ENCODE measurements around the gene GKN2. TPM values are rescaled to one million over a fixed set of nuclear protein-coding genes. Genes with fewer than 3 reads are reported as not detected.

Gene GKN2, protein sequence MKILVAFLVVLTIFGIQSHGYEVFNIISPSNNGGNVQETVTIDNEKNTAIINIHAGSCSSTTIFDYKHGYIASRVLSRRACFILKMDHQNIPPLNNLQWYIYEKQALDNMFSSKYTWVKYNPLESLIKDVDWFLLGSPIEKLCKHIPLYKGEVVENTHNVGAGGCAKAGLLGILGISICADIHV
- total RNA-seq, result 1 to 10 TPM in 1 of 2 donors, not detected in 1; 9.1 TPM
- not detected for polyA plus RNA-seq

- 97% methylated on average over 4 of the region's 4 CpGs for WGBS
- Histone ChIP-seq H3K4me1 (ENCODE audit: control insufficient read depth in 4 of 4, insufficient read depth in 4 of 4, low read length in 3 of 4) (no peaks in the 10 kb centered on the region), H3K9ac (ENCODE audit: low read depth in 1 of 2, low read length in 2 of 2) (no peak within 1 kb of the TSS), H3K4me3 (ENCODE audit: low read depth in 1 of 3, low read length in 3 of 3) (no peak within 1 kb of the TSS), H3K27me3 (ENCODE audit: control insufficient read depth in 4 of 4, insufficient read depth in 4 of 4, low read length in 3 of 4) (peaks cover 0 to 6% (median 0%) of the 10 kb centered on the region in 4 donors), H3K9me3 (ENCODE audit: control insufficient read depth in 4 of 4, low read length in 3 of 4) (no peaks in the 10 kb centered on the region), H3K36me3 (ENCODE audit: control insufficient read depth in 4 of 4, insufficient read depth in 3 of 4, low read depth in 1 of 4, low read length in 3 of 4) (no peaks in the 10 kb centered on the region), H3K27ac (ENCODE audit: low read depth in 1 of 2, low read length in 2 of 2) (no peak within 1 kb of the TSS)
- no peak for DNase-seq (ENCODE audit: low spot score)
- no peak for TF ChIP-seq HNF4A (conservative IDR thresholded peaks at IDR 0.05)
- no peak for TF ChIP-seq HNF4G (IDR thresholded peaks at IDR 0.05)
These were observed at the start of gene GKN2 for GRCh38 chr2:68952887-68953521. Gene GKN2, minus strand, starts transcription at chr2:68952893. Its CDS starts 32 bp downstream, at chr2:68952861.

DNA sequence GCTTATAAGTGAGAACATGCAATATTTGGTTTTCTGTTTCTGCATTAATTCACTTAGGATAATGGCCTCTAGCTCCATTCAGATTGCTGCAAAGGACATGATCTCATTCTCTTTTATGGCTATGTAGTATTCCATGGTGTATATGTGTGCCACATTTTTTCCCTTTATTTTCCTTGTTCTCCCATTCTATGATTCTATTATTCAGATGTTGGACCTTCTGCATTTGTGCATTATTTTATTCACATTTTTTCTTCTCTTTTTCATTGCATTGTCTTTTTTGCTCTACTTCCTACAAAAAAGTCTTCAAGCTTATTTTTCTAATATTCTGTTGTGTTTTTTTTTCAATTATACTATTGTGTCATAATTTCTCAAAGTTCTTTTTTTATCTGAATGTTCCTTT lies 49.2 kb upstream of the GKN2 start:
- H3K27me3 ChIP-seq (ENCODE audit: control insufficient read depth in 4 of 4, insufficient read depth in 4 of 4, low read length in 3 of 4), result no peaks in the 10 kb centered on the region

More for the DNA sequence above, 49.2 kb upstream of the GKN2 start:
- Histone ChIP-seq H3K4me1 (ENCODE audit: control insufficient read depth in 4 of 4, insufficient read depth in 4 of 4, low read length in 3 of 4) (no peaks in the 10 kb centered on the region), H3K27ac (ENCODE audit: low read depth in 1 of 2, low read length in 2 of 2) (no peak overlapping the region), H3K36me3 (ENCODE audit: control insufficient read depth in 4 of 4, insufficient read depth in 3 of 4, low read depth in 1 of 4, low read length in 3 of 4) (no peaks in the 10 kb centered on the region), H3K4me3 (ENCODE audit: low read depth in 1 of 3, low read length in 3 of 3) (no peak overlapping the region), H3K9me3 (ENCODE audit: control insufficient read depth in 4 of 4, low read length in 3 of 4) (peaks cover 2 to 6% (median 4%) of the 10 kb centered on the region in 4 donors), H3K9ac (ENCODE audit: low read depth in 1 of 2, low read length in 2 of 2) (no peak overlapping the region)
- TF ChIP-seq GABPA (IDR thresholded peaks at IDR 0.05 in 1 of 2, conservative IDR thresholded peaks at IDR 0.05 in 1 of 2) (no peak), FOXA2 (IDR thresholded peaks at IDR 0.05) (no peak), REST (IDR thresholded peaks at IDR 0.05) (no peak), HNF4A (conservative IDR thresholded peaks at IDR 0.05) (no peak), NR2F2 (IDR thresholded peaks at IDR 0.05) (no peak), RAD21 (IDR thresholded peaks at IDR 0.05) (no peak), ZBTB33 (IDR thresholded peaks at IDR 0.05) (no peak), TAF1 (conservative IDR thresholded peaks at IDR 0.05) (no peak), JUND (IDR thresholded peaks at IDR 0.05) (no peak), EGR1 (IDR thresholded peaks at IDR 0.05; ENCODE audit: low read depth in 2 of 2) (no peak)
- TF ChIP-seq, protein P1, sequence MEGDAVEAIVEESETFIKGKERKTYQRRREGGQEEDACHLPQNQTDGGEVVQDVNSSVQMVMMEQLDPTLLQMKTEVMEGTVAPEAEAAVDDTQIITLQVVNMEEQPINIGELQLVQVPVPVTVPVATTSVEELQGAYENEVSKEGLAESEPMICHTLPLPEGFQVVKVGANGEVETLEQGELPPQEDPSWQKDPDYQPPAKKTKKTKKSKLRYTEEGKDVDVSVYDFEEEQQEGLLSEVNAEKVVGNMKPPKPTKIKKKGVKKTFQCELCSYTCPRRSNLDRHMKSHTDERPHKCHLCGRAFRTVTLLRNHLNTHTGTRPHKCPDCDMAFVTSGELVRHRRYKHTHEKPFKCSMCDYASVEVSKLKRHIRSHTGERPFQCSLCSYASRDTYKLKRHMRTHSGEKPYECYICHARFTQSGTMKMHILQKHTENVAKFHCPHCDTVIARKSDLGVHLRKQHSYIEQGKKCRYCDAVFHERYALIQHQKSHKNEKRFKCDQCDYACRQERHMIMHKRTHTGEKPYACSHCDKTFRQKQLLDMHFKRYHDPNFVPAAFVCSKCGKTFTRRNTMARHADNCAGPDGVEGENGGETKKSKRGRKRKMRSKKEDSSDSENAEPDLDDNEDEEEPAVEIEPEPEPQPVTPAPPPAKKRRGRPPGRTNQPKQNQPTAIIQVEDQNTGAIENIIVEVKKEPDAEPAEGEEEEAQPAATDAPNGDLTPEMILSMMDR (IDR thresholded peaks at IDR 0.05; ENCODE audit: low read depth, low read length, missing input control), result no peak
- no peak for DNase-seq (ENCODE audit: low spot score)
